ENCODE results near the gene PRUNE2. TPM values are rescaled to one million over a fixed set of nuclear protein-coding genes. Genes with fewer than 3 reads are reported as not detected.

PRUNE2 gene
- total RNA-seq, 2 experiments from 2014 or later: 0.53 to 0.57 TPM

DNA sequence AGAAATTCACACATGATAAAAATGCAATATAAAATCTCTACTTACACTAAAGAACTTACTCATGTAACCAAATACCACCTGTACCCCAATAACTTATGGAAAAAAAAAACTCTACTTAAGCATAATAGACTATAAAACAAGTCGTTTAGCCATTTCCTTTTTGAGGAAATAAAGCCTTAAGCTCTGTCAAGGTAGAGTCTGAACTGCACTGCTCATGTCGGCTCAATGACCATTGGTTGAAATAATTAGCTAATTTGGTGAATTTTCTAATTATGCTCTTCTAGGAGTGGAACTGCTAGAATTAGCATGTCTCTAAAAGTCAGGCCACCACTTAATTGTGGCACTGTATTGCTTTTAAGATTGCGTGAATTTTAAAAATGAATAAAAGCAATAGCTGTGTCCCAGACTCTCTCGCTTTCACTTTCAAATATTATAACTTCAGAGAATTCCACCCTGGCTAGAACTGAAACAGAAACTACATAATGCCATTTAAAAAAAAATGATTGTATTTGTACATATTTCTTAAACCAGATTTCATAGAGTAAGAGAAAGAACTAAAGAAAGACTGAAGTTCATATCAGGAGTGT is 254.7 kb downstream of the PRUNE2 start:
- ChIA-PET POLR2A (no interaction called here), CTCF (interaction anchor here (0.6 to 1.3 kb wide), 6 partner anchors 13 to 1619 kb away, joined by 3 read pairs; no protein-coding TSS in a partner anchor)
- ATAC-seq (peak; percentile 60), DNase-seq (no peak)
- Mint-ChIP-seq H3K36me3 (ENCODE audit: low read depth) (no peaks in the 10 kb centered on the region), H3K4me3 (peak overlapping the region; percentile 33), H3K9me3 (ENCODE audit: low read depth) (no peaks in the 10 kb centered on the region), H3K4me1 (peaks cover 26% of the 10 kb centered on the region), H3K27ac (no peak overlapping the region), H3K27me3 (no peaks in the 10 kb centered on the region)
- intact Hi-C loops (cut with DNase I, micrococcal nuclease): loop anchor here in 1 of 2 experiments (1.0 kb wide), 1 partner anchor 192 kb away; the partner anchor contains the start of gene GCNT1

GRCh38 chr9:76650692-76651091 is 255.2 kb downstream of the PRUNE2 start:
- Mint-ChIP-seq H3K4me3 (peak overlapping the region; percentile 33), H3K36me3 (ENCODE audit: low read depth) (no peaks in the 10 kb centered on the region), H3K27ac (no peak overlapping the region), H3K4me1 (peaks cover 26% of the 10 kb centered on the region), H3K9me3 (ENCODE audit: low read depth) (no peaks in the 10 kb centered on the region), H3K27me3 (no peaks in the 10 kb centered on the region)
- intact Hi-C loops (cut with DNase I, micrococcal nuclease): loop anchor here in 1 of 2 experiments (1.0 kb wide), 1 partner anchor 191 kb away; the partner anchor contains the start of gene GCNT1
- ChIA-PET POLR2A (no interaction called here), CTCF (interaction anchor here (0.9 to 1.3 kb wide), 4 partner anchors 14 to 201 kb away, joined by 3 read pairs; no protein-coding TSS in a partner anchor)
- DNase-seq (no peak), ATAC-seq (no peak)

DNA sequence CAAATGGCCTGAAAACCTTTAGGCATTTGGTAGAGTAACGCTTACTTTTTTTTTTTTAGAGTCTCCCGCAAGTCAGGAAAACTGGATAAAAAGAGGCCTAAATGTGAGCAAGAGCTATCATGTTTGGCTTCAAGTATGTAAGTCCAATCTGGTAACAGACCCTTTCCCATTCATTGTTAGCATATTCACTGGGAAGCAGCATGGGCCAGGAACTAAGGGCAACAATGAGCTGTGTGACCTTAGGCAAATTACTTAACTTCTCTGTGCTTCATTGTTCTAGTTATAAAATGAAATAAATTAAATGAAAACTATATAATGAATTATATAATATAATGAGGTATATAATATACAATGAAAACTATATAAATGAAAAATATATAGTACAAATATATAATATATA is 256.0 kb downstream of the PRUNE2 start:
- ATAC-seq: no peak
- Mint-ChIP-seq H3K9me3 (ENCODE audit: low read depth) (no peaks in the 10 kb centered on the region), H3K36me3 (ENCODE audit: low read depth) (no peaks in the 10 kb centered on the region), H3K27me3 (no peaks in the 10 kb centered on the region), H3K4me1 (peaks cover 19% of the 10 kb centered on the region), H3K4me3 (no peak overlapping the region), H3K27ac (no peak overlapping the region)
- intact Hi-C loops (cut with DNase I, micrococcal nuclease): no loop called here
- ChIA-PET CTCF (interaction anchor here (0.7 to 1.5 kb wide), 3 partner anchors 8 to 216 kb away, joined by 3 to 4 read pairs (median 3); no protein-coding TSS in a partner anchor), POLR2A (no interaction called here)
- no peak for DNase-seq

DNA sequence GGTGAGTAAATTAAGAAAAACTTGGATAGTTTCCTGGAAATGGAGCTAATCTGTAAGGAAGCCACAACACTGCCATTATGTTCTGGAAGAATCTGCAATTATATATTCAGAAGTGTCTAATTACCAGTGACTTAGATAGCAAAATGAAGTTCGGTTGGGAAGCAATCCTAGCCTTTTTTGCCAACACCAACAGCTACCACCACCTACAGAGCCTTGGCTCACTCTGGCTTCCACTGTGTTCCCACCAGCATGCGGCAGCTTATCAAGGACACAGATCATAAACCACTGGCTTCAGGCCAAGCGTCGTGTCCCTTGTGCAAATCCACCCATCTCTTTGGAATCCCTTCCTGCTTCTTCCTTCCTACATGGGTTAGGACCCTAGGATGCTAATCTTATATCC is 259.7 kb downstream of the PRUNE2 start:
- H3K27me3 Mint-ChIP-seq: no peaks in the 10 kb centered on the region
- no peak for ATAC-seq
- intact Hi-C loops (cut with DNase I, micrococcal nuclease): no loop called here
- H3K27ac Mint-ChIP-seq: no peak overlapping the region
- no peak for DNase-seq
- H3K9me3 Mint-ChIP-seq (ENCODE audit: low read depth): no peaks in the 10 kb centered on the region
- no peak overlapping the region for H3K4me3 Mint-ChIP-seq
- H3K4me1 Mint-ChIP-seq: peaks cover 8% of the 10 kb centered on the region
- ChIA-PET POLR2A (no interaction called here), CTCF (no interaction called here)
- no peaks in the 10 kb centered on the region for H3K36me3 Mint-ChIP-seq (ENCODE audit: low read depth)

DNA sequence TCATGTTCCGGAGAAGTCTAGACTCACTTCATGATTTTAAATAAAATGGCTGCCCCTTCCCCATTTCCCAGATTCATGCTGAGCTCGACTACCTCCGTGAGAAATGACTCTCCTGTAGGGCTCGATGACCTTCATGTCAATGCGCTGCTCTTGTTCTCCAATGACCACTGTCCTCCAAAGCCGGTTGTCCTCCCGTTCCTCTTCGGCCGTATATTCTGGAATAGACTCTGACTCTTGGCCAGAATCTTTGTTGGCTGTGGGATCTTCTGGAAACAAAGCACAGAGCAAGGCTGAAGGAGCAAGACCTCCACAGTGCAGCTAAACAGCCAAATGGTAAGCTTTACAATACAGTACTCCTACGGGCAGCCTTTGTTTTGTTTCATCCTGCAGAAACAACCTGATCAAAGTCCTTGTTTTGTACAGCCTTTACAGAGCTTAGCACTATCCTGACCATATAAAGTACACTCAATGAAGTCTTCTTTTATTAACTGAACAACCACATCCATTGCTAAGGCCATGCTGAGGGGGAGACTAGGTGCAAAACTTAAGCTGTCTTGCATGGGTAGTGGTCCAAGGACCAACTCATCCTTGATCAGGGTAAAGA is 261.2 kb downstream of the PRUNE2 start:
- POLR2A ChIA-PET: no interaction called here
- DNase-seq (no peak), ATAC-seq (no peak)
- Mint-ChIP-seq H3K27ac (no peak overlapping the region), H3K36me3 (ENCODE audit: low read depth) (no peaks in the 10 kb centered on the region), H3K4me3 (no peak overlapping the region), H3K4me1 (no peaks in the 10 kb centered on the region), H3K9me3 (ENCODE audit: low read depth) (no peaks in the 10 kb centered on the region), H3K27me3 (no peaks in the 10 kb centered on the region)
- intact Hi-C loops (cut with DNase I, micrococcal nuclease): no loop called here
- CTCF ChIA-PET: no interaction called here

GRCh38 chr9:76644171-76644570 is 261.7 kb downstream of the PRUNE2 start:
- no peaks in the 10 kb centered on the region for H3K4me1 Mint-ChIP-seq
- H3K4me3 Mint-ChIP-seq: no peak overlapping the region
- ATAC-seq (no peak), DNase-seq (no peak)
- CTCF ChIA-PET: no interaction called here
- H3K27ac Mint-ChIP-seq: no peak overlapping the region
- no peaks in the 10 kb centered on the region for H3K9me3 Mint-ChIP-seq (ENCODE audit: low read depth)
- intact Hi-C loops (cut with DNase I, micrococcal nuclease): no loop called here
- H3K36me3 Mint-ChIP-seq (ENCODE audit: low read depth): no peaks in the 10 kb centered on the region
- POLR2A ChIA-PET: no interaction called here
- no peaks in the 10 kb centered on the region for H3K27me3 Mint-ChIP-seq

DNA sequence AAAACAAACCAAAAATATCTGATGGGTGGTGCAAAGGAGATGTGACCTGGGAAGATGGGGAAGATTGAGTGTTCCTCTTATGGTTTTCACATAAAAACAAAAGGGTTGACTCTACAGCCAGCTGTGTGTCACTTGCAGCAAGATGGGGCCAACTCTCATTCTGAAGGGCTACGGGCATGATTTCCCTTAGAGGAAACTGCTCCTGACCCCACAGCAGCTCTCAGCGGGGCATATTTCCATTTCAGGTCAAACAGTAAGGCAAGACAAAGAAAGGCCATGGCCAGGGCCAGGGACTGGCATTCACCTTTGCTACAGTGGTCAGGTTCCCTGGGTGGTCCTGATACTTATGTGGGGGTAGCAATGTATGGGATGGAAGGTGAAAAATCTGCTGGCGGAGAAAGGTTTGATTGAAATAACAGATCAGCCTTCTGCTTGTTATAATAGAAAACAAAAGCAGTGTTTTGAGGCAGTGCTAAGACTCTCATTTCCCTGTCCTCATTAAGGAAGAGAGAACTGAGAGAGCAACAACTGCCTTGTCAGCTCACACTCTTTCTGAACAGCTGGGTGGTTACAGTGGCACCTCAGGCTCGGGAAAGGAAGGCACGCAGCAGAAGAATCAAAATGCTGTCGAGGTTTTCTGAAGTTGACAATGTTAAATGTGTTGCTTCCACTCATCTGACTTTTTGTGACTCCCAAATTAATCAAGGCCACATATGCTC is 262.4 kb downstream of the PRUNE2 start:
- Mint-ChIP-seq H3K27ac (no peak overlapping the region), H3K9me3 (ENCODE audit: low read depth) (no peaks in the 10 kb centered on the region), H3K4me1 (no peaks in the 10 kb centered on the region), H3K4me3 (no peak overlapping the region), H3K27me3 (no peaks in the 10 kb centered on the region), H3K36me3 (ENCODE audit: low read depth) (no peaks in the 10 kb centered on the region)
- POLR2A ChIA-PET: no interaction called here
- CTCF ChIA-PET: interaction anchor here (0.6 to 0.9 kb wide), 2 partner anchors 13 to 166 kb away, joined by 3 to 4 read pairs; no protein-coding TSS in a partner anchor
- intact Hi-C loops (cut with DNase I, micrococcal nuclease): no loop called here
- DNase-seq: no peak
- no peak for ATAC-seq

- ChIA-PET CTCF (interaction anchor here (0.6 to 0.9 kb wide), 2 partner anchors 14 to 167 kb away, joined by 3 to 4 read pairs; no protein-coding TSS in a partner anchor), POLR2A (no interaction called here)
- no peak overlapping the region for H3K27ac Mint-ChIP-seq
- no peaks in the 10 kb centered on the region for H3K27me3 Mint-ChIP-seq
- no peaks in the 10 kb centered on the region for H3K36me3 Mint-ChIP-seq (ENCODE audit: low read depth)
- no peaks in the 10 kb centered on the region for H3K4me1 Mint-ChIP-seq
- no peaks in the 10 kb centered on the region for H3K9me3 Mint-ChIP-seq (ENCODE audit: low read depth)
- ATAC-seq (no peak), DNase-seq (no peak)
- intact Hi-C loops (cut with DNase I, micrococcal nuclease): no loop called here
- H3K4me3 Mint-ChIP-seq: no peak overlapping the region
These were observed 263.2 kb downstream of the PRUNE2 start for GRCh38 chr9:76642701-76643209.

- H3K4me1 Mint-ChIP-seq: peaks cover 5% of the 10 kb centered on the region
- no peaks in the 10 kb centered on the region for H3K9me3 Mint-ChIP-seq (ENCODE audit: low read depth)
- ATAC-seq (no peak), DNase-seq (no peak)
- no peaks in the 10 kb centered on the region for H3K36me3 Mint-ChIP-seq (ENCODE audit: low read depth)
- no peak overlapping the region for H3K27ac Mint-ChIP-seq
- POLR2A ChIA-PET: no interaction called here
- intact Hi-C loops (cut with DNase I, micrococcal nuclease): no loop called here
- no peak overlapping the region for H3K4me3 Mint-ChIP-seq
- CTCF ChIA-PET: no interaction called here
- no peaks in the 10 kb centered on the region for H3K27me3 Mint-ChIP-seq
These were observed 263.8 kb downstream of the PRUNE2 start for GRCh38 chr9:76642074-76642473.

DNA sequence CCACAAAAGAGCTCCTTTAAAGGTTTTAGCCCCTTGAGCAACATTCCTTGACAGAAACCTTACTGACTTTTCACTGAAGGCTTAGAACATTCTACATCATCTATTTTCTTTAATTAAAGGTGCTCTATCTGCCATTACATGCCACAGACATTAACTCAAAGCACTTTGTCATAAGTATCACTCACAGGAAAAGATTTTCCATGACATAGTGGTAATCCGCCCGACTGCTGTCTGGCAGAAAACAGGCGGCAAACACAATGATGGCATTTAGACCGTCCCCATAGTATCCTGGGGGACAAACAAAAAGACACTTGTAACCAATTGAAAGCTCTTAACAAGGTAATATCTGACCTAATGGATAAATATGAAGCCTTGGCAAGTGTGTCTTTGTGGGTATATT is 267.9 kb downstream of the PRUNE2 start:
- POLR2A ChIA-PET: no interaction called here
- no peak for DNase-seq
- H3K4me3 Mint-ChIP-seq: no peak overlapping the region
- peaks cover 6% of the 10 kb centered on the region for H3K4me1 Mint-ChIP-seq
- no peaks in the 10 kb centered on the region for H3K27me3 Mint-ChIP-seq
- no peaks in the 10 kb centered on the region for H3K9me3 Mint-ChIP-seq (ENCODE audit: low read depth)
- no peak overlapping the region for H3K27ac Mint-ChIP-seq
- ATAC-seq: no peak
- H3K36me3 Mint-ChIP-seq (ENCODE audit: low read depth): no peaks in the 10 kb centered on the region
- intact Hi-C loops (cut with DNase I, micrococcal nuclease): no loop called here
- CTCF ChIA-PET: interaction anchor here (0.6 kb wide), 1 partner anchor 263 kb away, joined by 3 read pairs; no protein-coding TSS in a partner anchor

DNA sequence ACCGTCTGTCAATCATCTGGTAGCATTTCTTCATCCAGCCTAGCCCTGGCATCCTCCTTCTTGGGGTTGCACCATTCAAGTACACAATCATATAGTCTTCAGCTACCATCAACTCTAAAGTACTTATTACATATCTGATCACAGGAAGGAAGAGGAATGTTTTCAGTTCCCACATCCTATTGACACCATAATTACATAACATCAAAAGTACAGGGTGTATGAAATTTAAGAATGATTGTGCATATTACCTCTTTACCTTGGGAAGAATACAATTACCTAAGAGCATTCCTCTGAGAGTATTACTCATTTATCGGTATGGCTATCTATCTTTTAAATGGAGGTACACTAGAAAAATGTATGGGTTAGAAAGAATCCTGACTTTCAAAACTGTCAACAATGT is 268.5 kb downstream of the PRUNE2 start:
- no peaks in the 10 kb centered on the region for H3K9me3 Mint-ChIP-seq (ENCODE audit: low read depth)
- DNase-seq: no peak
- H3K27me3 Mint-ChIP-seq: no peaks in the 10 kb centered on the region
- intact Hi-C loops (cut with DNase I, micrococcal nuclease): no loop called here
- ATAC-seq: no peak
- H3K4me3 Mint-ChIP-seq: no peak overlapping the region
- ChIA-PET POLR2A (no interaction called here), CTCF (no interaction called here)
- H3K27ac Mint-ChIP-seq: no peak overlapping the region
- no peaks in the 10 kb centered on the region for H3K36me3 Mint-ChIP-seq (ENCODE audit: low read depth)
- peaks cover 6% of the 10 kb centered on the region for H3K4me1 Mint-ChIP-seq

Measured in activated CD4-positive, alpha-beta T cell treated with anti-CD3 and anti-CD28 coated beads for 36 hours (primary cell).